HG02571 (cell line): ENCODE measurements around the gene LRFN2.

ENCODE experiments used
- ATAC-seq: cut with Tn5 transposase; IDR thresholded peaks from one replicate; pipeline ENCODE4 v1.9.1; 2021; ENCODE audit warnings: mild to moderate bottlenecking, moderate library complexity; ENCODE audit not compliant: unreplicated experiment

LRFN2 gene

DNA sequence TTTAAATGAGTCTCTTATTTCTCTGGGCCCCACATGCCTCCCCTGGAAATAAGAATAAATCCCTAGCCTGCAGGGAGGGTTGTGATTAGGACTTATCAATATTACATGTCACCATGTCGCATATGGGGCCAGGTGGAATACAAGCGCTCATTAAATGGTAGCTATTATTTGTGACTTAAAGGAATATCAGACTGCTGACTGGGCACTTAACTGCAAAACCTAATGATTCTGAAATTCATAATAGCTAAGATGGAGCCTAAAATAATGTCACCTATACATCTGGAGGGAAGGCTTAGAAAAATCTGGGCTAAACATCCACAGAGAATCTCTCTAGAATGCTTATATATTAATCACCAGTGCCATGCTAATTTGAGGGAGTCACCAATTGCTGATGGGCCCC is 106.5 kb downstream of the LRFN2 start:
- no peak for ATAC-seq

- ATAC-seq: no peak
Observed at GRCh38 chr6:40479706-40480105, 107.5 kb downstream of the LRFN2 start.

DNA sequence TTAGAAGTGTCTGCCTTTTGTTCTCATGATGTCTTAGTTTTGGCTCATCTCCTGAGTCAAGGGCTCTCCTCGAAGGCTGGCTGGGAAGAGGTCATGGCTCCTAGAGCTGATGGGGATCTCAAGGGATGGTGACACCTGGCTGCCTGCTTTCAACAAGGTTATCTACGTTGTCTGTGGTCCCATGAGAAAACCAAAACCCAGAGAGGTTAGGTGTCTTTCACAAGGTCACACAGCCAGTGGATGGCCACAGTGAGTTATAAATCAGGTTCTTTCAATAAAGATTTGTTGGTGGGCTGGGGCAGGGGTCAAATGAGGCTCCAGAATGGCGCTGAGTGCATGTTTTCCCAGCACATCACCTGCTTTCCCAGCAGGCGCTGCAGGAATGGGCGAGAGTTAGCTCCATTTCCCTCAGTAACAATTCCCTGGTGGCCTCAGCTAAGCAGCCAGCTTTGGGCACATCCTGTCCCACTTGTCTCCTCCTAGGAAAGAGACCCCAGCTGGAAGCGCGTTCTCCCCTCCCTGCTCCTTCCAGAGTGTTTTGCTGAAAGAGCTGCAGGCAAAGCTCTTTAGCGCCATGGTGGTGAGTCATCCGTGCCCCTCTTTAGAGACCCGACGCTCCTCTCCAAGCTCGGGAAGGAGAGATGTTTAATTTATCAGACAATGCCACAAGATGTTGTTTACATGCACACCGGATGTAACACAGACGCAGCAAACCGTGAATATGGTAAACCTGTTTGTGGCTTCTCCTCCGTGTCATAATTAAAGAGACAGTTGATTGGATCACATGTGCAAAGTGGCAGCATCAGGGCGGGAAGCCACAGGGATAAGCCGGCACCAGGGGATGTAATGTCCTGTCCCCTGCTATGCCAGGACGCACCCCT is 109.7 kb downstream of the LRFN2 start:
- ATAC-seq: no peak

DNA sequence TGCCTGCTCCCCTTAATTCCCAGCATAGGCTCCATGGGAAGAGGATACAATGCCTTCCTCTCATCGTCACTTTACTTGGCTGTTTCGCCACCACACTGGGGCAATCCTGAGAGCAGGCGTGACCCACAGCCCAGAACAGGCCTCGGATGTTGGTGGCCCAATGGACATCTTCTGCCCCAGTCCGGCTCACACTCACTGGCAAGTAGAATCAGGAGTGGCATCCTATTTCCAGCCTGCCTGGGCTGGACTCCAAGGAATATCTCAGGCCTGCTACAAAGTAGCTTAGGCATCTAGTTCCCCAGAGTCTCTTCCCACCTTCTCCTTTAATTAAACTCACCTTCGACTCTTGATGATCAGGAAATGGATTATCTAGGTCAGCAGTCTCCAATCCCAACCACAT is 110.5 kb downstream of the LRFN2 start:
- ATAC-seq: no peak

GRCh38 chr6:40474937-40475336 is 112.2 kb downstream of the LRFN2 start:
- ATAC-seq: no peak

DNA sequence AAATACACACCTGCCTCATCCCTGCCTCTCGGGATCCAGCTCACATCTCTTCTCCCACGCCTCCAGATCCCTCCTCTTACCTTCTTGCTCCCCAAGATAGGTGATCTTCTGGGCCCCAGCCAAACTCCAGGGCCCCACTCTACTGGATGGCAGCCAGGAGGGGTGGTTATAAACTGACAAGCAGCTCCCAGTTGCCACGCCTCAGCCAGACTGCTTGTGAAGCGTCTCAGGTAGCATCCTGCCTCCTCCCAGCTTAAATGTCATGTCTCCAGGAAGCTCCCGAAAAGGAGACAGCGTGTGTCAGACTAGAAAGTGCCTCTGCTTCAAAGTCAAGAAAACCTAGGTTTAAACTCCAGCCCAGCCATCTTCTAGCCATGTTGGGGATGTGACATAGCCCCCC is 114.1 kb downstream of the LRFN2 start:
- ATAC-seq: no peak

GRCh38 chr6:40472353-40472752 is 114.8 kb downstream of the LRFN2 start:
- ATAC-seq: no peak

DNA sequence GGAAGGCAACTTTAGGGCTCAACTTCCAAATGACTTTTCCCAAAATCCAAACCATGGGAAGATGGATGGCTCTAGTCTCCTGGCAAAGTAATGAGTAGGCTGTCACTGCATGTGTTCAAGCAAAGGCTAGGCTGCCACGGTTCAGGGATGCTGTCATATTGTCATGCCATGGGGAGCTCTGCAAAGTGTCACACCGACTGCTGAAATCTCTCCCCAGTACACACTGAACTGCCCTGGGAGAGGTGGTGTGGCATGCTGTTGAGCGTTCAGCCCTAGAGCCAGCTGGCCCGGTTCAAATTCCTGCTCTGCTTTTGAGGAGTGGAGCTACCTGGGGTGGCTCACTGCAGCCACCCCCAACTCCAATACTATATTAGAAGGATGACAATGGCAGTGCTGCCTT is 115.9 kb downstream of the LRFN2 start:
- no peak for ATAC-seq

GRCh38 chr6:40469323-40469722 is 117.8 kb downstream of the LRFN2 start:
- ATAC-seq: no peak

- ATAC-seq: no peak
Observed at GRCh38 chr6:40466986-40467539, 120.1 kb downstream of the LRFN2 start.

DNA sequence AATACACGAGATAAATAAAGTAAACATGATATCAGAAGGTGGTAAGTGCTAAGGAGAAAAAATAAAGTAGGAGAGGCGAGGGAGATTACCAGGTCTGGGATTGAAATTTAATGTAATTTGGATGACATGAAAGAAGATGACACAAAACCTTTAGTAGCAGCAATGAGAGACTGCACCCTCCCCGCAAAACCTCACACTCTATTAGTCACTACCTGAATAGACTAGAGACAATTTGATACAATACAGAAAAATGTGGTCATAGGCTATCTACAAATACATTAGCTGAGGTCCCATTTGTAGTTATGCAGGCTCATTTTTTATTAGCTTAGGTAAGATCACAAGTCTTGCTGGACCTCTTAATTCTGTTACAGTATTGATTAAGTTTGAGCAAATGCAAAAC is 125.5 kb downstream of the LRFN2 start:
- ATAC-seq: no peak

DNA sequence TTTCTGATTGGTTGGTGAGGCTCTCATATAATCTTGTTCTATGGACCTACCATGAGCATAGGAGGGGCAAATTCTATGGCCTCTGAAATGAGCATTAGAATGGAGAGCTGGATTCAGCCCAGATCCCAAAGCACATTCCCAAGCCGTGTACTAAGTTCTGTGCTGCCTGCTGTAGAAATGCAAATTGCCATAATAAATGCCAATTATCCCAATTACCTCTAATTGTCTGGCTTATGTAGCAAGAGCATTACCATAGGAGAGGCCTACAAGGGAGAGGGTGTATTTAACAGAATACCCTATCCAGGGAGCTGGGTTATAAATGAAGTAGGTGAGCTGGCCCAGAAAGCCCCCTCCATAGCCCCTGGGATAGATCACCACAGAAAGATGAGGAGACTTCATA is 126.8 kb downstream of the LRFN2 start:
- ATAC-seq: no peak

DNA sequence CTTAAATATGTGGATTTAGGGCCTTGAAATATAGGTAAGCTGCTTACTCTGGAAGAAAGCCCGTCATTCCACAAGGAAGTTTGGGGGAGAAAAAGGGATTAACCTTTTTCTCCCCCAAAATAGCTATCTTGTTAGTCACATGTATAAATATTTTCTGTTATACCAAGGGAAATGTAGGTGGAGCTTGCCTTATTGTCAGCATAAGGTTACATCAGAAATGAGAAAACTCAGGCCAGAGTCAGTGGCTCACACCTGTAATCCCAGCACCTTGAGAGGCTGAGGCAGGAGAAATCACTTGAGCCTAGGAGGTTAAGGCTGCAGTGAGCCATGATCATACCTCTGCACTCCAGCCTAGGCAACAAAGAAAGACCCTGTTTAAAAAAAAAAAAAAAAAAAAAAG is 129.9 kb downstream of the LRFN2 start:
- no peak for ATAC-seq

DNA sequence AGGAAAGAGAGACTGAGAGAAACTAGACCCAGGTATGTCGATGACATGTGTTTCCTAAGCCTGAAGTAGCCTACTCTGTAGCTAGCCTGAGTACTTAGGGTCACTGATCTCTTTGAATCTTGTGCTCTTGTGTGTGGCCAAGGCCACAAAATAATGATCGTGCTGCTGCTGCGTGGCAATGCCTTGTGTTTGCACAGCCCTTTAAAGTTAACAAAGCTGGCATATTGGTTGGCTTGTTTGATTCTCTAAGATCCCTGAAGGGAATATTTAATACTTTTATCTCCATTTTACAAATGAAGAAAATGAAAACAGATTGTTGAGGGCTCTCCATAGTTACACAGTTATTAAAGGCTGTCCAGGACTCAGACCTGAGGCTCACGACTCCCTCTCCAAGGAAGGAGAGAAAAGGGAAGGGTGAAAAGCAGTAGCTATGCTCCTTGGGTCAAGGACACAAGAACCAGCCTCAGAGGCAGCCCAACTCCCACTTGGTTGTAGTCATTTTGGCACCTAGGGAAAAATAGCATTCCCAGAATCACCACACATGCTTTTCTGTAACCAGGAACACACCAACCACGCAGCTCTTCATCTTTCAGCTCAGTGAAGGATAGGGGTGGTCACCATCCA is 130.7 kb downstream of the LRFN2 start:
- ATAC-seq: no peak

GRCh38 chr6:40455686-40456389 is 131.3 kb downstream of the LRFN2 start:
- ATAC-seq: no peak

DNA sequence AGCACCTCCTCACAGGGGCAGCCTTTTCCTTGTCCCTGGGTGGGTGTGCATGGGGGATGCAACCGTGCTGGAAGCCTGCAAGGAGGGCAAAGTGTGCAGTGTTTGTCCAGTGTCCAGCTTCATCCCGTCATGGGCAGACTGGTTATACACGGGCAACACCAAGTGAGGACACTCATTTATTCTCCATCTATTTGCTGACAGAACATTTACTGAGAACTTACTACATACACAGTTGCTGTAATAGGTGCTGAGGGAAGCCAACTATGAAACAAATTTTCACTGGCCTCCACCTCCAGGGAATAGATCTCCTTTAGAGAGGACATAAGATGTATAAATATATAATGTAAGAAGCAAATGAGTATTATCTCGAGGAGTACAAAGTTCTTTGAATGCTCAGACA is 136.7 kb downstream of the LRFN2 start:
- no peak for ATAC-seq

DNA sequence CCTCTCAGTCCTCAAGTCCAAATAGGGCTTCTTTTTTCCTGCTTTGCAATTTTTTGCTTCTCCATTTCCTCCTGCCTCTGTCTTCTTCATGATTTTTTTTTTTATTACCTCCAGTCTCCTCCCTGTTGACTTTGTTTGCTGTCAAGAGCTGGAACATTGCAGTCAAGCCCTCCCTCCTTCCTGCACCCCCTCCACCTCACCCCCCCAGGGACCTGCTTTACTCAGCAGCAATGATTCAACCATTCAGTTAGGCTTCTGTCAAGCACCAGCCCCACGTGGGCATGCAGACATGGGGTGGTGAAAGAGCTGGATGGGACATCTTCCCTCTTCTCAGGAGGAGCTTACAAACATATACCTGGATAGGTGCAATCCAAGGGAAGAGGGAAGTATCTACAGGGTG is 142.4 kb downstream of the LRFN2 start:
- no peak for ATAC-seq

GRCh38 chr6:40444312-40444711 is 142.9 kb downstream of the LRFN2 start:
- ATAC-seq: no peak

DNA sequence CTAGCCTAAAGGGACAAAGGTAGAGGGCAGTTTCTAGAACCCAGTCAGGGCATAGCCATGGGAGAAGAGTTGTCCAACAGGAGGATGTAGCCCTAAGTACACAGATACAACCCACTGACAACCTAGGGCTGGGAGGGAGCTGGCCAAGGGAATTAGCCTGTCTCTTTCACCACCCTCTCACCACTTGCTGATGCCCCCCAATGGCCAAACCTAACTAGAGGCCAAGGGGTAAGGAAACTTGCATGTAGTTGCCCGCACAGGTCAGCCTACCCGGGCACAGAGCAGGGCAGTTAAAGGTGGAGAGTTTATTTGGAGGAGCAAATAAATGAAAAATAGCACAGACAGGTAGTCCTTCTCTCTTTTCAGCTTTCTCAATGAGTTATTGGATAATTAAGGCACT is 143.3 kb downstream of the LRFN2 start:
- no peak for ATAC-seq

GRCh38 chr6:40442591-40442990 is 144.6 kb downstream of the LRFN2 start:
- ATAC-seq: no peak

DNA sequence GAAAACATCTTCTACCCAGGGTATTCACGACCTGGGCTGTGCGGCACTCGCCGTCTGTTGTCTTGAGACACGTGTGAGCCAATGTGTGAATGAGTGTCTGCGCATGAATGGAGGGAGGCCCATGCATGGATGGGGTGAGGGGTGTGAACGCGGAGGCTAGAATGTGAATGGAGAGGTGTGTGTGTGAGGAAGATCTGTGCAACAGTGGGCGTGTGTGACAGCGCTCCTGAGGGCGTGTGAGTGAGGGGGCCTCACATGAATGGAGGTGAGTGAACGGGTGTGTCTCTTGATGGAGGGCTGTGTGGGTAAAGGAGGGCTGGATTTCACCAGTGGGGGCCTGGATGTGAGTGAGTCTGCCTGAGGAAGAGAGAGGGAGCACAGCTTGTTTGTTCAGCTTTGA is 146.0 kb downstream of the LRFN2 start:
- ATAC-seq: no peak

GRCh38 chr6:40440053-40440452 is 147.1 kb downstream of the LRFN2 start:
- ATAC-seq: no peak
